ENCODE data around the gene EBPL. TPM values are rescaled to one million over a fixed set of nuclear protein-coding genes. Genes with fewer than 3 reads are reported as not detected.
A peak's percentile ranks its signal among the peaks of the same experiment; 100 is the strongest.
"Not testable (repeated sequence)": the region's sequence is repeated elsewhere in the genome, so short reads cannot be mapped to it uniquely, and the experiment has no call there.

EBPL gene
- total RNA-seq, 1 experiment from 2014 or later = 83.0 TPM

DNA sequence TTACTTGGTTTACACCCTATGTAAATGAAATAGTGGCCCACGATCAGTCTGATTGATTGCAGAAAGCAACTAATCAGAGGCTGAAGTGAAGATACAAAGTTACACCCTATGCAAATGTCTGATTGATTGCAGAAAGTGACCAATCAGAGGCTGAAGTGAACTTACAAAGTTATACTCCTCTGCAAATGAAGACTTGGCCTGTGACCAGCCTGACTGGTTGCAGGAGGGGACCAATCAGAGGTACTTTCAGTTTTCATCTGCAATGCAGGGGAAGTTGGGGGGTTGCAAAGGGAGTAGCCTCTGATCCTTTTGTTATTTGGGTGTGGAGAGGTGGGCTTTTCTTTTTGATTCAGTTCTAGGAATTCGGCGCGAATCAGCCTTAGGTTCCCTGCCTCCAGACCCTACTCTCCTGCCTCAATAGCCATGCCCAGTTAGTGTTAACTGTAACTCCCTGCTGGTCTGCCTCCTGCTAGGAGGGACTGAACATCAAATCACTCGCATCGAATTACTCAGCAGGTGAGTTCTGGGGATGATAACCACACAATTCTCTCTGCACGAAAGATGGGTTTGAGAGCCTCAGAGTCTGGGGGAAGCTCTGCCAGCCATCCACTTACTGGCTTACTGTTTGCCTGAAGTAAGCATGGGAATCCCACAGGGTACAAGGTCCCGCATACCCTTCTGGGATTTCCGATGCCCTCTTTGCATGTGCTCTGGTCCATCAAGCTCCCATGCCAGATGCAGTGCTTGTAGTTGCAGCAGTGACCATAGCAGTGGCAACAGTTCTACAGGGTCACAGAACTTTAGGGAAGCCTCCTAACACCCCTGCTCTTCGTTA, 55.5 kb downstream of the EBPL start:
- DNase-seq (ENCODE audit: low read depth) = peak; percentile 52

DNA sequence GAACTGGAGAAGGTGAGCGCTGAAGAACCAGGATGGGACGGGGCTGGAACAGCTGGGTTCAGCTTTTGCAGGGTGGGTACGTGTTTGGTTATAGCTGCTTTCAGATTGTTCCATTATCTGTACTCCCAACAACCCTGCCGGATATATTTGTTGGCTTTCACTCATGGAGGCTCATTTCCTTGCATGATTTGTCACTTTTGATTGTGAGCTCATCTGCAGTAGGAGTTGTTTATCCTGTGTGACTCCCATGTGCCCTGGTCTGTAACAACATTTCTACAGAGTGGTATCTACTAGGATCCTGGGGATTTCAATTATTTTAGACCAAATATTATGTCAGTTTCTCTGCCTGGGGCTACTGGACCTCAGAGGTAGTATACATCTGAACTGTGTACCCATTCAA, 57.6 kb downstream of the EBPL start:
- no peak for DNase-seq (ENCODE audit: low read depth)

DNA sequence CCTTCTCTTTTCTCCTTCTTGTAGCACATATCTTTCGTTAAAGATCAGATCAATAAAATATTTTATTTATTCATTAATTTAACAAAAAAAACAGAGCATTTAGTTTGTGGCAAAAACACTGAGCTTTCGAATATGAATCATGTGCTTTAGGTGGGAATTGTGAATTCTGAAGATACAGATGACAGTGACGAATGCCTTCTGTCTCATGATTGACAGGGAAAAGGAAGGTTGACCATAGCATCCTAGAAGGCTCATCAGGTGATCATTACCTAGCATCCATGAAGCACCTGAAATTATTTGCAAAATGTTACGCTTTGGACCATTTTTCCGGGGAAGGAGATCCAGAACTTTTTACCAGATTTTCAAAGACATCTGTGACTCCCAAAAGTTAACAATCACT, 59.1 kb downstream of the EBPL start:
- no peak for DNase-seq (ENCODE audit: low read depth)

DNA sequence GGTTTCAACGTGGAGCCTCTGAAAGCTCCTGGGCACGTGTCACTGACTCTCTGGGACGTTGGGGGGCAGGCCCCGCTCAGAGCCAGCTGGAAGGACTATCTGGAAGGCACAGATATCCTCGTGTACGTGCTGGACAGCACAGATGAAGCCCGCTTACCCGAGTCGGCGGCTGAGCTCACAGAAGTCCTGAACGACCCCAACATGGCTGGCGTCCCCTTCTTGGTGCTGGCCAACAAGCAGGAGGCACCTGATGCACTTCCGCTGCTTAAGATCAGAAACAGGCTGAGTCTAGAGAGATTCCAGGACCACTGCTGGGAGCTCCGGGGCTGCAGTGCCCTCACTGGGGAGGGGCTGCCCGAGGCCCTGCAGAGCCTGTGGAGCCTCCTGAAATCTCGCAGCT, 60.7 kb downstream of the EBPL start:
- no peak for DNase-seq (ENCODE audit: low read depth)

DNA sequence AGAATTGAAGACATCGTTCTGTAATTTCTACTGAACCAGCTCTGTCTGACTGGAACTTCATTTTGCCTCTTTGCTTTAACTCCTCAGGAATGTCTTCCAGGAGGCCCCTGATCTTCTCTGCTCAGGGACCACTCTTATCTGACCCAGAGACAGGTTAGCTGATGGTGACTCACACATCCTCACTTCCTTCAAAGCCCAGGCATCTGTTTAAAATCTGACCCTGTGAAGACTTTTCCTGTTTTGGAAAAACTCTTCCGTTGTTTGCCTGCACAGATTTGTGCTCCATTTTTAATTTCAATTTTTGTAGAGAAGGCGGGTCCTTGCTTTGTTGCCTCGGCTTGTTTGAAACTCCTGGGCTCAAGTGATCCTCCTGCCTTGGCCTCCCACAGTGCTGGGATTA, 61.3 kb downstream of the EBPL start:
- DNase-seq (ENCODE audit: low read depth) = no peak

DNA sequence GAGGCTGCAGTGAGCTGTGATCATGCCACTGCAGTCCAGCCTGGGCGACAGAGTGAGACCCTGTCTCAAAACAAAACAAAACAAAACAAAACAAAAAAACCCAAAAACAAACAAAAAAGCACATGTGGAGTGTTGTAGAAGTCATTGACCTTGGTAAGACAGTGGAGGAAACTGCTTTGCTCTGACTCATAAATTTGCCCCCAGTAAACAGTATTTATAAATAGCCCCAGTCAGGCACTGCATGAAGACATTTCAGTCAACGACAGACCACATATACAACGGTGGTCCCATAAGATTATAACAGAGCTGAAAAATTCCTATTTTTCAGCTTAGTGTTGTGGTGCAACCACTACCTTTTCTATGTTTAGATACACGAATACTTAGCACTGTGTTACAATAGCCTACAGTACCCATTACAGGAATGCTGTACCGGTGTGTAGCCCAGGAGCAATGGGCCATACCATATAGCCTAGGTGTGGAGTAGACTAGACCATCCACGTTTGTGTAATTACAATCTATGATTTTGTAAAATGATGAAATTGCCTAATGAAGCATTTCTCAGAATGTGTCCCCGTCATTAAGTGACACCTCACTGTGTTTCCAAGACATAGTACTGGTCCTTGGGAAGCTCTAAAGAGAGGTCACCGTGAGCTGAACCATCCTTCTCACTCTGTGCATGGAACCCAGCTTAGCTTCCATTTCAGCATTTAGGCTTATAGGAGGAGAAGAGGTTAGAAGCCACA, 61.9 kb downstream of the EBPL start:
- no peak for DNase-seq (ENCODE audit: low read depth)

DNA sequence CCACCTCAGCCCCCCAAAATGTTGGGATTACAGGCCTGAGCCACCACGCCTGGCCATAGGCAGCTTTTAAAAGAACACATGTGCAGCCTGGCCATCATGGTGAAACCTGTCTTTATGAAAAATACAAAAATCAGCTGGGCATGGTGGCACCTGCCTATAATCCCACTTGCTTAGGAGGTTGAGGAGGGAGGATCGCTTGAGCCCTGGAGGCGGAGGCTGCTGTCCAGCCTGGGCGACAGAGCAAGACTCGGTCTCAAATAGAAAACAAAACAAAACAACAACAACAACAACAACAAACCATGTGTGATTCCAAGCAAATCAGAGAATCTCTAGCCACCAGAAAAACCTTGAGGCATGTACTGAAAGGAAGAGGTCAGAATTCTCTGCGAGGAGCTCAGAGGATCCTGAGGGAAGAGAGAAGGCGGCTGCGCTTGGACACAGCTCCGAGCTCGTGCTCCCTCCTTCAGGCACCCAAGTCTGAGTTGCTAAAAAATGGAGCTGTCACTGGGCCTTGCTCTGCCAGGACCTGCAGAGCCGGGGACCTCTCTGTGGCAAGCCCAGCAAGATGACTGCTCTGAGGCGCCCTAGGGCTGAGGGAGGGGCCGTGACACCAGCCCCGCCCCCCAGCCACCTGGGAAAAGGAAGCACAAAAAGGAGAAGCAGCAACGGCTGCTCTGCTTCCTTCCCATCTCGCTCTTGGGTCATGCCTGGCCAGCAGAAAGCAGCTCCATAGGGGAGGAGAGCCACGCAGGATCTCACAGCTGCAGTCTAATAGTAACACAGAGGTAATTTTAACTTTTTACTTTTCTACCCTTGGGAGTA, 63.2 kb downstream of the EBPL start, which contains the start of gene ARL11:
Gene ARL11, plus strand, starts transcription at position 677 of the 822 bp plus-strand sequence. CDS start 1,941 bp downstream, outside the sequence.
- no peak for DNase-seq (ENCODE audit: low read depth)

DNA sequence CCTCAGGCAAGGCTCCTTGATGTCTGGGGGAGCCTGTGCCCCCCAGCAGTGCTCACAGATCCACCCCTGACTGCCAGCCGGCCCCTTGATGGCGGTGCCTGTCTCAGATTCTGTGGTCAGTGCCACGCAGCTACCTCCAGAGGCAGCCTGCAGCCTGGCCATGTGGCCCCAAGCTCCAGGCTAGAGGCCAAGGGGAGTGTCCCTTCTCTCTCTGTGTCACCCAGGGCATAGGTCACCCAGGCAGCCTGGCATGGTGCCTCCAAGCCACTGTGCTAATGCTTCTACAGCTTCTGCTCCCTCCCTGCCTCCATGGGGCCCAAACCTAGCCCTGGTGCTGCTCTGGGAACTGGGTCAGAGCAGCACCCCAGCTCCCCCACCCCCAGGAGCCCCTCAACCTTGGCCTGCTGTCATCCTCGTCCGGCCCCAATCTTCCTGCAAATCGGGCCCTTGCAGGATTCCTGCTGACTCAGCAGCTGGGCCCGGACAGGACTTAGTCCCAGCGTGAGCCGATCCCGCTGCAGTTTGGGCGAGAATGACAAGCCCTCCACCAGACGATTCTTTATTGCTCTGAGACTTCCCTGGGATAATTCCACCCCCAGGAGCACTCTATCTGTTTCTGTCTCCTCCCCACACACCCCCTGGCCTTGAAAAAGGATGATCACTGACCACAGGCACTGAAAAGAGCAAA, 65.8 kb downstream of the EBPL start:
- no peak for DNase-seq (ENCODE audit: low read depth)

DNA sequence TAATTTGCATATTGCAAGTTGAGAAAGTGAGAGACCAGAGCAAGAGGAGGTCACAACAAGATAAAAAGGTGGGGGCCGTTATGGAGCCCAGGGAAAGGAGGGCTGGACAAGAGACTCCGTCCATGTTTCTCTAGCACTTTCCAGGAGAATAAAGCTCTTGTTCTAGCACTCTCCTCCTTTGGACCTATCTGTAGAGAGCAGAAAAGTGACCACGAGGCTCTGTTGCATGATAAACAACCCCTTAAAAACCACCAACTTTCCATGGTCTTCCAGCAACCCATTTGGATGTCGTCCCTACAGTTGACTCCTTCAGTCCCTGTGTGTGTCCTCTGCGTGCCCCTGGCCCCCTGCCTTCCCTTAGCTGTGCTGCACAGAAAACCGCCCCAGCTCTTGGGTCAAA, 67.1 kb downstream of the EBPL start:
- DNase-seq (ENCODE audit: low read depth) = no peak

DNA sequence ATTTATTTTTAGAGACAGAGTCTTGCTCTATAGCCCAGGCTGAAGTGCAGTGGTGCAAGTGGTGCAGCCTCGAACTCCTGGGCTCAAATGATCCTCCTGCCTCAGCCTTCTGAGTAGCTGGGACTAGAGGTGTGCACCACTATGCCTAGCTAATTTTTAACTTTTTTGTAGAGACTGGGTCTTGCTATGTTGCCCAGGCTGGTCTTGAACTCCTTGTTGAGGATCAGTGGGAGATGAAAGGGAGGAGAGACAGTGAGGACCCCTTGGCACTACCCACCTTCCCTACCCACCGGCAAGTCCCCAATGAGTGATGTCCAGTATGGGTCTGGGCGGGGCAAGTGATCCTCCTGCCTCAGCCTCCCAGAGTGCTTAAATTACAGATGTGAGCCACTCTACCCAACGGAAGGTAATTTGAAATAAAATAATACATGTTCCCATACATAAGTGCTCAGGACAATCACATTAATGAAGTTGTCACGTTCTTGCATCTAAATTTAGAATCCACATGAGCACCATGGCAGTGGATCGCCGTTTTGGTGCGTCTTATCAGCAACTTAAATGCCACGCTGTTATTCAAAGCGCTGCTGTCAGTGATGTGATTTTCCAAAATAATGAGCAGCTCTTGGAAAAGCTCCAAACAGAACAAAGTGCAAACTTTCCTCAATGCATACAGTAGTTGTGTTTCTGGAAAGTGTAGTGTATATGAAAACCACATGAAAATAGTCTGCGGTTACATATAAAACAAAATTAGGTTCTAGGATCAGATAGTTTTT, 68.9 kb downstream of the EBPL start:
- no peak for DNase-seq (ENCODE audit: low read depth)

DNA sequence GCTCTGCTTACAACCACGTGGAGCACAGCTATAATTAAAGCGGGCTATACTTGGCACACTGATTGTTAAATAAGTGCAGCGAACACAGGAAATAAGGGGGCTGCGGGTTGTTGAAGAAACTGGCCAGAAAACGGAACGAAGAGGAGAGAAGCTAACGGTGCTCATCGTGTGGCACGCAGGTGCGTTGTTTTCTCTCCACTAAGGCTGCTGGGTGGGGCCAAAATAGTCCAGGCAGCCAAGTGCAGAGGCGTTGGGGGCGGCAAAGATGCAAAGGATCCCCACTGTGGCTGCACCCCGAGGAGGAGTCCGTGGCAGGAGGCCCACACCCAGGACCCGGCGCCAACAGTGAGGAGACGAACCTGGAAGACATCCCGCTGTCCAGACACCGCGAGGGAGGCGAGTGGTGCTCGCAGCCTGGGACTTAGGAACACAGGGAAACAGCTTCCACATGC, 71.1 kb downstream of the EBPL start:
- no peak for DNase-seq (ENCODE audit: low read depth)

DNA sequence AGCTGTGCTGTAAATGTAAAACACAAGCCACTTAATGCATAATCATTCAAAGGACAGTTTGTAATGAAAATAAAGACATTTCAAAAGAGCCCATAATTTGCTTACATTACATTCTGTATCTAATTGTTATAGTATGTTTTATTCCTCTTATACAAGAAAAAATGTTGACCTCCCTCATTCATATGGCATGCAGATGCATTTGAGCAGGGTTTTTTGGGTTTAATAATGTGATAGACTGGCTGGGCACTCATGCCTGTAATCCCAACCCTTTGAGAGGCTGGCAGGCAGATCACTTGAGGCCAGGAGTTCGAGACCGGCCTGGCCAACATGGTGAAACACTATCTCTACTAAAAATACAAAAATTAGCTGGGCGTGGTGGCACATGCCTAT, 74.6 kb downstream of the EBPL start:
- no peak for DNase-seq (ENCODE audit: low read depth)

DNA sequence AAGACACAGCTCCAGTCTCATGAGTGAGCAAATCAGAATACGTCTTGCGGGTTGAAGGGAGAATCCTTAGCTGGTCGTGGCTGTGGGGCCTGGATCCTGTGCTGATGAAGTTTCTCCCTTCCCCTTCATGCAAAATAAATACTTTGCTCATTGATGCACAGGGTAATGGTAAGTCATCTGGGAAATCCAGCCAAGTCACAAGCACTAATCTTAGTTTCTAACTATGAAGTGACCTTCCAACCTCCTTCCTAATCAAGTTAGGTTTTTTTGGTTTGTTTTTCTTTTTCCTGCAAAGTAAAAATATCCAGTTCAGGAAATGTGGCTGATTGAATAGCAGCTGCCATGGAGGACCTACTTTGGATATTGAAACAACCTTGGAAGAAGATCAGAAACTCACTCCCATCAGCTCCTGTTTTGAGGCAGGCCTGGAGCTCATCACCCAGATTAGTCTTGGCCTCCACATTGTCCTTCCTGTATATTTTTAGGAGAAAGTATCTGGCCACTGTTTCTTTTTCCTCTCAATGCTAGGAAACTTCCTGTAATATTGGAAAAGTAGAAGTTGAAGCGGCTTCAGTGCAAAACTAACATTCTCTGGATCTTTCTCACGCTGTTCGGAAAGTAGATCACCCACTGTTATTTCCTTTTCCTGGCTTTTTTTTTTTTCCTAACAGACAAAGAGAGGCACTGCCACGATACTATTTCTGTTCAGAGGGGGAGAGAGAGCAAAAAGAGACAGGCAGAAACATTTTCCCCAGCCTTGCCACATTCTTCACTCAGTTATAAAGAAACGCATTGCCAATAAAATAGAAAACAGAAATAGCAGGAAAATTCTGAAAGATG, 75.2 kb downstream of the EBPL start:
- no peak for DNase-seq (ENCODE audit: low read depth)

DNA sequence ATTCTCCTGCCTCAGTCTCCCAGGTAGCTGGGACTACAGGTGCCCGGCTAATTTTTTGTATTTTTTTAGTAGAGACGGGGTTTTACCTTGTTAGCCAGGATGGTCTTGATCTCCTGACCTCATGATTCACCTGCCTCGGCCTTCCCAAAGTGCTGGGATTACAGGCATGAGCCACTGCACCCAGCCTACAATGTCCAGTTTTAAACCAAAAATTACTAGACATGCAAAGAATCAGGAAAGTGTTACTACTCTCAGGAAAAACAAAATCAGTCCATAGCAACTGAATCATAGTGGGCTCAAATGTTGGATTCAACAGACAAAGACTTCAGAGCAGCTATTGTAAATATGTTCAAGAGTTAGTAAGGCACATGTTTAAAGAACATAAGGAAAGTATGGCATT, 79.2 kb downstream of the EBPL start:
- not testable (repeated sequence) for DNase-seq (ENCODE audit: low read depth)

Other genes starting within 250 kb of the EBPL start
- gene CAB39L, start 247.4 kb downstream of the EBPL start, total RNA-seq (2014; rRNA removed) = 8.2 and 8.4 TPM in 2 replicates
- gene SETDB2, start 247.2 kb downstream of the EBPL start, total RNA-seq (2014; rRNA removed) = 5.9 and 6.2 TPM in 2 replicates
- 16.4 and 18.3 TPM in 2 replicates for gene PHF11, start 195.5 kb downstream of the EBPL start, total RNA-seq (2014; rRNA removed)
- 20.1 and 24.9 TPM in 2 replicates for gene RCBTB1, start 105.9 kb downstream of the EBPL start, total RNA-seq (2014; rRNA removed)
- not detected in 2 replicates for gene ARL11, start 63.0 kb downstream of the EBPL start, total RNA-seq (2014; rRNA removed)
- 33.5 and 38.6 TPM in 2 replicates for gene KPNA3, start 101.2 kb upstream of the EBPL start, total RNA-seq (2014; rRNA removed)
- gene SPRYD7, start 244.9 kb upstream of the EBPL start, total RNA-seq (2014; rRNA removed) = 14.3 and 16.9 TPM in 2 replicates